ENCODE data around the gene TFIP11.

TFIP11 gene

DNA sequence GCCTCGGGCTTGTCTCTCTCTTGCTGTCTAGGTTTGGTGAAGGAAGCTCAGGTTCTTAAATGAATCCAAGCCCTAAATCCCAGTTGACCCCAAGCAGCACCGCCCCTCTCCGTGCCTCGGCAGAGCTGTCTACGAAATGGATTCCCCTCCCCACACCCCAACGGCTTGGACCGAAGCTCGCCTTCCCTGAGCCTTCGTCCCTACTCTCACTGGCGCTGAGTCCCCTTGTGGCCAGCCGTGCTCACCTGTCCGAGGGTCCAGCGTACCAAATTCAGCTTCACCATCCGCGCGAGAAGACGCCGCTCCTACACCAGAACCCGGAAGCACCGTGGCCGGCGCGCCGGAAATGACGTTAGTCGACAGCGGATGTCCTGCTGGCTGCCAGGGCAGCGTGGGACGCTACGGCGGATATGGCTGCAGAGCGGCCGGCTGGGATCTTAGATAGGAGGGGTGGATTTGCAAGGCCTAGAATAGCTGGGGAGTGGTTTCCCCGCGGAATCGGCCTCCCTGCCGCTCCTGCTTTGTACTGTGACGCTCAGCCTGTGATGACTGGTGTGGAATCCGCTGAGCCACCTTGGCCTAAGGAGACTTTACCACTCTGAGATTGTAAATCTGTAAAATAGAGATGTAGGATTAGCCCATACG, at the start of gene TFIP11:
Gene TFIP11, minus strand, starts transcription at position 325 of the 645 bp plus-strand sequence. CDS start 2,201 bp downstream, outside the sequence.
- peak; percentile 82 for DNase-seq (ENCODE audit: low read depth)

DNA sequence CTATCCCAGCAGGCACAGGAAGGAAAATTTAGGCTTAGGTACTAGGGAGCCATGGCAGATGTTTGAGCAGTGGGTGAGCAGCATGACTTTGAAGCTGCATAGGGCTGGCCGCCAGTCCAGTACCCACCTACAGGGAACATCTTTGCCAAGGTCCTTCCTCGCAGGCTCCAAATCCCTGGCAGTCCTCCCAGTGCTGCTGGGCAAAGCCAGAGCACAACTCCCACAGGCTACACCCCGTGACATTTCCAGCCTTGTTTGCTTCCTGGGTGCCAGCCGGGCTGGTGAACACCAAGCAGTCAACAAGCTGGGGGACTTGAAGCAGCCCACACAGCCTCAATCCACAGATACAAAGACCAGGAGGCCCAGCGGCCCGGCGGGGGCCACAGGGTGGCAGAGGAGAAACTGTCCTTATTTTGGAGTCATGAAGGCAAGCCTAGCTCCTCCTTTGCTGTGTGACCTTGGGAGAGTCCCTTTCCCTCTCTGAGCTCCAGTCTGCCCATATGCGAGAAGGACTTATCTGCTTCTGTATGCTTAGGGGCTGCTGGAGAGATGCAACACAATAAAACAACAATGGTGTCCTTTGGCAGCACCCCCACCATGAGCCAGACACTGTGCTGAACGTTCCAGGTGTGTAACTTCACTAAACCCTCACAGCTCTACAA, 49.6 kb upstream of the TFIP11 start:
- no peak for DNase-seq (ENCODE audit: low read depth)

DNA sequence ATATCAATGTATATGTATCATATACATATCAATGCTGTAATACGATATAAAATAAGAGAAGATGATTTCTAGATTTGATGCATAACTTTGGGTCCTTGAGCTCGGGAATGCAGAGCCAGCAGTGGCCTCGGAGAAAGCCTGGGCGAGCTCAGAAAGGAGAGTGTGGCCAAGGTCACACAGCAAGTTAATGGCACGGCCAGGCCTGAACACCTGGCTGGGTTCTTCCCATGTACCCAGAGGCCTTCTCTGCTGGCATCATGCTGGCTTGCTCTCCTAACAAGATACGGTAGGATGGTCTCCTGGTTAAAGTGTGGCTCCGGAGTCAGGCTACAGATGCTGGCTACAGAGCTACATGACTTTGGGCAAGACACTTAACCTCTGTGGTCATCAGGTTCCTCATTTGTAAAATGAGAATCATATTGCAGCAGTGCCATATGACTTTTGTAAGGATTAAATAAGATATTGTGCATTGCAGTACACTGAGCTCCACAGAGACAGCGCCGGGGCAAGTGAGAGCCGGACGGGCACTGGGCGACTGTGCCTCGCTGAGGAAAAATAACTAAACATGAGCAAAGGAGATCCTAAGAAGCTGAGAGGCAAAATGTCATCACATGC, 47.8 kb upstream of the TFIP11 start:
- DNase-seq (ENCODE audit: low read depth), result no peak

DNA sequence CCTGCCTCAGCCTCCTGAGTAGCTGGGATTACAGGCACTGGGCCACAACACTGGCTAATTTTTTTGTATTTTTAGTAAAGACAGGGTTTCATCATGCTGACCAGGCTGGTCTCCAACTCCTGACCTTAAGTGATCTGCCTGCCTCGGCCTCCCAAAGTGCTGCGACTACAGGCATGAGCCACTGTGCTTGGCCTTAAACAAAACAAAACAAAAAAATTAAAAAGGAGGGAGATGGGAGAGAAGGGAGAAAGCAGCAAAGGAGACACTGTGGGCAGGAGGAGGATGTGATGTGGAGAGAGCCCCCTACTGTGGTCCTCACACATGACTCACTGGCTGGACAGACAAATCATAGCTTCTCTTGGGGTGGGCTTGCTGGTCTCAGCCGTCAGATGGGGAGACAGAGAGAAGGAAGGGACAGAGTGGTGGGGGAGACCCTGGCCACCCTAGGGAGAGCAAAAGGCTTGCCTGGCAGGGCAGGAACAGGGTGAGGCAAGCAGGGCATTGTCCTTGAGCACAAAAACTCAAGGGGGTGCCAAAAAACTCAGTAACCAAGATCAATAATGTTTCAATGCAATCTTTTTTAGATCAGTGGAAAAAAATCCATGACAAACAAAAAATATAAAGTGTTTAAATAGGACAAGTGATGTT, 46.1 kb upstream of the TFIP11 start:
- DNase-seq (ENCODE audit: low read depth), result no peak

DNA sequence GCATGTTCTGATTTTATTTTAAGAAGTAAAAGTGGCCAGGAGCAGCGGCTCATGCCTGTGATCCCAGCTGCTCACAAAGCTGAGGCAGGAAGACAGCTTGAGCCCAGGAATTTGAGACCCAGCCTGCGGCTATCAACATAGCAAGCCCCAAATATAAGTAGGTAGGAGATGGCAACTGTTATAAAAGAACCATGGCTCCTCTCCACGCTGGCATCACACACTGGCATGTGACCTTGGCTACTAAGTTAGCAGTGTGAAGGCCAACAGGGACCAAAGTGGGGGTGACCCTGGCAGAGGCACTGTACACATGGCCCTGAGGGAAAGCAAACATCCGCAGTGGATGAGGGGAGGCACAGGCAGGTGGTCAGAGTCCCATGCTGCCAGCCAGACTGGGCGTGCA, 44.6 kb upstream of the TFIP11 start:
- DNase-seq (ENCODE audit: low read depth), result no peak

DNA sequence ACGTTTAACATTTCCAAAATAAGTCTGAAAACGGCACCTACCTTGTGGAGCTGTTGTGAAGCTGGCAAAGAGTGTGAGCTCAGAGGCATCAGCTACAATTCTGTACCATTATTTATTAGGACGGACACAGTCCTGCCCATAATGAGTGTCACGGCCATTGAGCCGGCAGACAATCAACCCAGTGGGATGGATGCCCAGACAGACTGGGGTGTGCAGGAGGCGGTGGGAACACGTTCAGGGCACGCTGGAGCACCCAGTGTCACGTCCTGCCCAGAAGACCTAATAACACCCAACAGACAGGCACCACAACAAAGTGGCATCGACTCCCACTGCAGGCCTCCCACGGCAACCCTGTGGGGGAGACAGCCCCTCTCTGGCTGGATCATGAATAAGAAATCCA, 43.2 kb upstream of the TFIP11 start:
- DNase-seq (ENCODE audit: low read depth), result no peak

DNA sequence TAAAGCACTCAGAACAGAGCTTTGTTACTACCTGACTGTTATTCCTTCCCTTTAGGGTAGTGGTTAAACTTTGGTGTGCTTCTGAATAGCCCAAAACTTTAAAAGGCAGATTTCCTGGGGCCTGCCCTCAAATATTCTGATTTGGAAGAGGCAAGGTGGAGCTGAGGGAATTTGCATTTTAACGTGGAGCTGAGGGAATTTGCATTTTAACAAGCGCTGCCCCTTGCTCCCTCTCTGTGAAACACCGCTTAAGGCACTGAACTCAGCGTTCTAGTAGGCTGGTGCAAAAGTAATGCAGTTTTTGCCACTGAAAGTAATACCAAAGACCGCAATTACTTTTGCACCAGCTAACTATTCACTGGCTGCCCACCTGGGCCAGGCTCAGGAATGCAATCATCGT, 42.7 kb upstream of the TFIP11 start:
- DNase-seq (ENCODE audit: low read depth), result no peak

DNA sequence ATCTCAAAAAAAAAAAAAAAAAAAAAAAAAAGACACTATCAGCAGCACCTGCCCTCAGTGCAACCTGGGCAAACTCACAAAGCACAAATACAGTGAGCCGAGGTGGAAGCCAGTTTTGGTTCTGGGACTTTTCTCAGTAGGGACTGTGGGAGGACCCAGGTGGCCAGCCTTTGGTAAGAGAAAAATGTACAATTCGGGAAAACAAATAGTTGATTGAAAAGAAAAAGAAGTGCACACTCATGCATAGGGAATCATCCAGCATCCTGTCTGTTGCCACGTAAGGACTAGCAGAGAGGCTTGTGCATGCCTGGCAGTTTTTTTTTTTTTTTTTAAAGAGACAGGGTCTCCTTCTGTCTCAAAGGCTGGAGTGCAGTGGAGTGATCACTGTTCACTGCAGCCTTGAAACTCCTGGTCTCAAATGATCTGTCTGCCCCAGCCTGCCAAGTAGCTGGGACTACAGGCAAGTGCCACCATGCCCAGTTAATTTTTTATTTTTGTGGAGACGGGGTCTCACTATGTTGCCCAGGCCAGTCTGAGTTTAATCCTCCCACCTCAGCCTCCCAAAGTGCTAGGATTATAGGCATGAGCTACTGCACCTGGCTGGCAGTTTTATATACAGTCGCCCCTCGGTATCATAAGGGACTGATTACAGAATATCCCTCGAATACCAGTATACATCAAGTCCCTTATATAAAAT, 40.9 kb upstream of the TFIP11 start:
- DNase-seq (ENCODE audit: low read depth), result no peak

DNA sequence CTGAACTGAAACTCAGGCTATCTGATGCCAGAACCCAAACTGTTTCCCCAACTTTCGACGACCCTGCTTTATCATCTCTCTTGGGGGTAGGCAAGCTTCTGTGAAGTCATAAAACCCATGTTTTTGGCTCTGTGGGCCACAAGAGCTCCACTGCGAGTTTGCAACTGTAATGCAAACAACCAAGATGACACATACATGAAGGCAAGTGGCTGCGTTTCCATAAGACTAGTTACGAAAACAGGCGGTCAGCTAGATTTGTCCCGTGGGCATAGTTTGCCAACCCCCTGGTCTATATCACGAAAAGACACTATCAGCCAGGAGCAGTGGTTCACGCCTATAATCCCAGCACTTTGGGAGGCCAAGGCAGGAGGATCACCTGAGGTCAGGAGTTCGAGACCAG, 40.2 kb upstream of the TFIP11 start:
- no peak for DNase-seq (ENCODE audit: low read depth)

DNA sequence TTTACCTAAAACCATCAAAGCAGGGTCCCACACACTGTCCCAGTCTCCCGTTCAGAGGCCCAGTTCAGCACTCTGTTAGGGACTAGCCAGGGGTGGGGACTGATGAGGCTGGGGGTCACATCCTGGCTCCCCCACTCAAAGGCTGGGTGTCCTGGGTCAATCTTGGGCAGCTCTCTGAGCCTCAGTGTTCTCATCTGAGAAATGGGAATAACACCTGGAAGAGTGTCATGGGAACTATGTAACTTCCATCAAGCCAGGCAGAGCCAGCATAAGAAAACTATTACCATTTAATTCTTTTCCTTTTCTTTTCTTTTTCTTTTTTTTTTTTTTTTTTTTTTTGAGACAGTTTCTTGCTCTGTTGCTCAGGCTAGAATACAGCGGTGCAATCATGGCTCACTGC, 39.3 kb upstream of the TFIP11 start:
- no peak for DNase-seq (ENCODE audit: low read depth)

DNA sequence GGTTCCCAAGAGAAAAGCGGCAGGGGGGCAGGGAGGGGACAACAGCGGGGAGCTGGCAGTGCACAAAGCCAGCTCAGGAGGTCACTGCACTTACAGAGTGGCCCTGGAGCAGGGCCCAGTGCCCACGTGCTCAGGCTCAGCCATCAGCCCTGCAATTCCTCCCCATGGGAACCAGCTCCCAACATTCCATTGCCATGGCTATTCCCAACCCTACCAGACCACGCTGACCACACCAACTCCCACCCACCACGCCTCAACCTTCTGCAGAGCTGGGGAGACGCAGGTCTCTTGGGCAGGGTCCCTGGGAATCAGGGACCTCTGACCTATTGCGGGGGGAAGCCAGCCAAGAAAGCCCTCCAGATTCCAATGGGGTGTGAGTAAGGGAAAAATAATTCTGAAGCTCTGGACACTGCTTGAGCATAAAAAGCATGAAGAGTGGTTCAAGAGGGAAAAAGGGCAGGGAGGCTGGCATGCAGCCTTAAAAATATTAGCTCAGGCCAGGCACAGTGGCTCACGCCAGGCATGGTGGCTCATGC, 38.3 kb upstream of the TFIP11 start:
- no peak for DNase-seq (ENCODE audit: low read depth)

DNA sequence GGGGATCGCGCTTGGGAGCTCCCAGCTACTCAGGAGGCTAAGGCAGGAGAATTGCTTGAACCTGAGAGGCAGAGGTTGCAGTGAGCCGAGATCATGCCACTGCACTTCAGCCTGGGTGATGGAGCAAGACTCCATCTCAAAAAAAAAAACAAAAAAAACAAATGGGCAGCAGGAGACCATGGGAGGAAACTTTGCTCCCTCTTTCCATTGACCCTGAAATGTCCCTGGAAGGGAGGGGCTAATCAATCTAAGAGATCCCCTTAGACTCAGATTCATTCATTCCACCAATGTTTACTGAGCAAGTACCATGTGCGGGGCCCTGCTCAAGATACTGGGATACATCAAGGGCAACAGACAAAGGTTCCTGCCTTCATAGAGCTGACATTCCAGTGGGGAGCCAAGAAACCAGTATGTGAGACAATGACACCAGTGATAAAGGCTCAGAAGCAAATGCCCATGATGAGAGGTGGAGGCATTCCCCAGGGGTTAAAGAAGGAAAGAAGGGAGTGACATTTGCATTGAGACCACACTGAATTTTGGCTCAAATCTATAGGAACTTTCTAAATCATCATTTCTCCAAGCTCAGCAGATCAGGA, 37.7 kb upstream of the TFIP11 start:
- DNase-seq (ENCODE audit: low read depth), result no peak

DNA sequence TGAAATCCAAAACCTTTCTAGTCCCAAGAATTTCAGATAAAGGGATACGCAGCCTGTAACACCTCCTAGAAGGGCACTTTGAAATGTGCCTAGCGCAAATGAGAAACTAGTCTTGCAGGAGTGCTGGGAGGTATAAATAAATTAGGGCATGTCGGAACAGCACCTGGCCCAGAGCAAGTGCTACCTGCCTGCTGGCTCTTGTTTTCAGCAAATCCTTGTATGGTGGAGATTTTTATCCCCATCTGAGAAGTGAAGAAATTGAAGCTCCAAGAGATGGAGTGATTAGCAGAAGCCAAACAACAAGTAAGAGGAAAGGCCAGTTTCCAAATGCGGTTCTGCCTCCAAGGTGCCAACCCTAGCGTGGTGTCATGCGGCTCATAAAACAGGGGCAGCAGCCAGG, 36.7 kb upstream of the TFIP11 start:
- DNase-seq (ENCODE audit: low read depth), result no peak

DNA sequence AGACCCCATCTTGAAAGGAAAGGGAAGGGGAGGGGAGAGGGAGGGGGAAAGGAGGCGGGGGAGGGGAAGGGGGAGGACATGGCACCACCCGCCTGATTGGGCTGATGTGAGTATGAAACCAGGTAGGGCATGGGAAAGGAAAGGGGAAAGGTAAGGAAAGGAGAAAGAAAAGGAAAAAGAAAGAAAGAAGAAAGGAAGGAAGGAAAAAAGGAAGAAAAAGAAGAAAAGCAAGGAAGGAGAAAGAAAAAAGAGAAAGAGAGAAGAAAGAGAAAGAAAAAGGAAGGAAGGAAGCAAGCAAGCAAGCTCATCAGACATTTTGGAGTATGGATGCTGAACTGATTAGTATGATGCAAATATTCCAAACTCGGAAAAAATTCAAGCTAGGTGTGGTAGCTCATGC, 36.0 kb upstream of the TFIP11 start:
- DNase-seq (ENCODE audit: low read depth), result no peak

DNA sequence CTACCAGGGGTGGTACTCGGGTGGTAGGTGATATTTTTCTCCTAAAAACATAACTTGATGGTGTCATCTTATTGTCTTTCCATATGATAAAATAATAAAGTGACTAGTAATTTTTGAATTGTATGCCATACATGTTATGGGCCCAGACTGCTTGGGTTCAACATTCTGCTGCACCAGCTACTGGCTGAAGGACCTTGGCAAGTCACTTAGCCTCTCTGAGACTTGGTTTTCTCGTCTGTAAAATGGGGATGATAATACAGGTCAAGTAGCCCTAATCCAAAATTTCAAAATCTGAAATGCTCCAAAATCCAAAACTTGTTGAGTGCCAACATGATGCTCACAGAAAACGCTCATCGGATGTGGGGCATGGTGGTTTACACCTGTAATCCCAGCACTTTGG, 35.6 kb upstream of the TFIP11 start:
- no peak for DNase-seq (ENCODE audit: low read depth)

DNA sequence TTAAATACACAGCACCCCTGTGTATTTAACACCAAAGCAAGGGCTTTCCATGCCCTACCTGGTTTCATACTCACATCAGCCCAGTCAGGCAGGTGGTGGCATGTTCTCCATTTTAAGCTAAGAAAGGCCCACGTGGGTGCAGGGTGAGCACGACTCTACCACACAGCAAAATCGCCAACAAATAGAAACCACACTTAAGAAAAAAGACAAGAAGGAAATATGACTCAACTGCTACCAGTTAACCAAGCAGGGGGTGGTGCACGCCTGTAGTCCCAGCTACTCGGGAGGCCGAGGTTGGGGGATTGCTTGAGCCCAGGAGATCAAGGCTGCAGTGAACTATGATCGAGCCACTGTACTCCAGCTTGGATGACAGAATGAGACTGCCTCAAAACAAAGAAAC, 35.2 kb upstream of the TFIP11 start:
- DNase-seq (ENCODE audit: low read depth), result no peak

DNA sequence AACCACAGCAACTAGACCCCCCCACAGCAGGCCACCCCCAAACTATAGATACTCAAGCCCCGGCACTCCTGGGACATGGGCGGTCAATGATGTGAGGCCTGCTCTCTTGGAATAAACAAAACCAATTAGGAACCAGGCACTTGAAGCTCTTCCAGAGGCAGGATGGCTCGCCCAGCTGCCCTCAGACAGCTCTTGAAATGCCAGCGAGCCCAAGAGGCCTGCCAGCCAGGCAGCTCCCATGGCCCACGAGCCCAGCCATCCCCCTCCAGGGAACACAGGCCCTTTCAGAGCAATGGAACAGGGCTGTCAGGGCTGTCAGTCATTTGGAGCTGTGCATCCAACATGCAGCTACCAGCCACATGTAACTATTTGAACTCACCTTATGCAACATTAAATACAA, 34.0 kb upstream of the TFIP11 start:
- no peak for DNase-seq (ENCODE audit: low read depth)

DNA sequence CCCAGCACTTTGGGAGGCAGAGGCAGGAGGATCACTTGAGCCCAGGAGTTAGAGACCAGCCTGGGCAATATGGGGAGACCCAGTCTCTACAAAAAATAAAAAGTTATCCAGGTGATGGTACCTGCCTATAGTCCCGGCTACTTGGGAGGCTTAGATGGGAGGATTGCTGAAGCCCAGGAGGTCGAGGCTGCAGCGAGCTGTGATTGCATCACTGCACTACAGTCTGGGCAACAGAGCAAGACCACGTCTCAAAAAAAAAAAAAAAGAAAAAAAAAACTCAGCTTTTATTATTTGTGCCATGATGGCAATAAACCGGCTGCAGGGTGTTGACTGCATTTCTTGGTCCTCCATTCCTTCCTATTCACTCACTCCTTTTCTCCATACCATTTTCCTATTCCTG, 33.6 kb upstream of the TFIP11 start:
- no peak for DNase-seq (ENCODE audit: low read depth)

DNA sequence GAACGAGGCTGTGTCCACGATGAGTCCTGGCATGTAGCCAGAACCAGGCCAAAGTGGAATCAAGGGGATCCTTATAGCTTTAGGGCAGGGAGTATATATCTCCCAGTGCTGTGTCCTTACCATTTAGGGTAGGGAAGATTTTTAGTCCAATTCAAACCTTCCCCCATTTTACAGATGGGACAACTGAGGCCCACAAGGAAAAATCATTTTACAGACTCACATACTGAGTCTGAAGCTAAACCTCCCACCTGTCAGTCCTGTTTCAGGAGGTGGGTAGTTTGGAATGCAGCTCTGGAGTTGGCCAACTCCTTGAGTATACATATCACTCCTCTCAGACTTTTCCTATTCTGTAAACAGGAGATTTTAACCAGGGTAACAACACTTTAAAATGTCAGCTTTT, 33.1 kb upstream of the TFIP11 start:
- no peak for DNase-seq (ENCODE audit: low read depth)

DNA sequence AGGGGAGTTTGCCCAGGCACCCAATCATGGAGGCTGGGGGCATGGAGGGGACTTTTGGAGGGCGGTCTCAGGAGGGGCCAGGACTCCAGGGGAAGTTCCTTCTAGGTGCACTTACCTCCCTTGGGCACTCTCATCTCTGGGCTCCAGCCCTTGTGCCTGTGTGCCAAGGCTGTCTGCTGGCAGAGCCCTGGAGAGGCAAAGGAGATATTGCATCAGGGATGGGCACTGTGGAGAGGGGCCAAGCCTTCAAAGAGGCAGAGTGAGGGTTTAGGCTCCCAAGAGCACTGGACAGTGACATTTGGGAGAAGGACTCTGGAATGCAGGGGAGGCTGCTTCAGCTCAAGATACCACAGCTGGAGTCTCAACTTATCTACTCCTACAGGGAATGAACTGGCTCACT, 32.2 kb upstream of the TFIP11 start:
- DNase-seq (ENCODE audit: low read depth), result no peak

DNA sequence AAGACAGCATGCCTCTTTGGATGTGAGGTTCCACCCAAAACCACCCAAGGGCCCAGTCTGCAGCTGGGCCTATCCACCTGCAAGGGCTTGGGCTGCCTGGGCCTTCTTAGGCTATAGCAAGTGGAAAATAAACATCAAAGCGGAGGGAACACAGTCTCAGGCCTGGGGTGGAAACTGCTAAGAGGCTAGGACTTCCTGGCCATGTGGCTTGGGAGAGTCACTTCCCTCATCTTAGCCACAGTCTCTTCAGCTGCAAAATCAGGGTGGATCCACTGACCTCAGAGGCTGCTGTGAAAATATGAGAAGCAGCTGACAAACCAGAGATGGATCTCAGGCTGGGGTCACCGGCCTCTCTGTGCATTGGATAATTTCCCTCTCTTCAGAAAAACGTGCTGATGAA, 30.6 kb upstream of the TFIP11 start:
- DNase-seq (ENCODE audit: low read depth), result no peak

All from activated T-cell treated with anti-CD3 and anti-CD28 coated beads for 1 hour (primary cell).